ENCODE measurements around the gene DAZ4.
"Not testable (repeated sequence)": the region's sequence is repeated elsewhere in the genome, so short reads cannot be mapped to it uniquely, and the experiment has no call there.

DAZ4 gene, protein sequence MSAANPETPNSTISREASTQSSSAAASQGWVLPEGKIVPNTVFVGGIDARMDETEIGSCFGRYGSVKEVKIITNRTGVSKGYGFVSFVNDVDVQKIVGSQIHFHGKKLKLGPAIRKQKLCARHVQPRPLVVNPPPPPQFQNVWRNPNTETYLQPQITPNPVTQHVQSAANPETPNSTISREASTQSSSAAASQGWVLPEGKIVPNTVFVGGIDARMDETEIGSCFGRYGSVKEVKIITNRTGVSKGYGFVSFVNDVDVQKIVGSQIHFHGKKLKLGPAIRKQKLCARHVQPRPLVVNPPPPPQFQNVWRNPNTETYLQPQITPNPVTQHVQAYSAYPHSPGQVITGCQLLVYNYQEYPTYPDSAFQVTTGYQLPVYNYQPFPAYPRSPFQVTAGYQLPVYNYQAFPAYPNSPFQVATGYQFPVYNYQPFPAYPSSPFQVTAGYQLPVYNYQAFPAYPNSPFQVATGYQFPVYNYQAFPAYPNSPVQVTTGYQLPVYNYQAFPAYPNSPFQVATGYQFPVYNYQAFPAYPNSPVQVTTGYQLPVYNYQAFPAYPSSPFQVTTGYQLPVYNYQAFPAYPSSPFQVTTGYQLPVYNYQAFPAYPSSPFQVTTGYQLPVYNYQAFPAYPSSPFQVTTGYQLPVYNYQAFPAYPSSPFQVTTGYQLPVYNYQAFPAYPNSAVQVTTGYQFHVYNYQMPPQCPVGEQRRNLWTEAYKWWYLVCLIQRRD

DNA sequence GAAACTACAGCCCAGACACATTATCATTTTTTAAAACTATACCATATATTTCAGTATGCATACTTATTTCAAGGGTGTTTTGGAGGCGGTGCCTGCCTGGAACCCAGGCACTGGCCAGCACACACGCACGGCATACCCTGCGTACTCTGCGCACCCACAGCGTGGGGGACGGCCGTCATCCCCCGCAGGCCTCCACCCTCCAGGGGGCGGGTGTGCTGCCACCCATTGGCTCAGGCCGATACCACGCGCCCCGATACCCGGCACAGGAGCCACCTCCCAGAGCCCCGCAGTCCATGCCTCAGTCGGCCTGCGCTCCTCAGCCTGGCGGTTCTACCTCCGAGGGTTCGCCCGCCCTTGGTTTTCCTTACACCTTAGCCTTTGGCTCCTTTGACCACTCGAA is at the start of gene DAZ4:
Gene DAZ4, plus strand, starts transcription at position 301 of the 400 bp plus-strand sequence. CDS start 208 bp downstream, outside the sequence.
- not testable (repeated sequence) for DNase-seq (ENCODE audit: low spot score)

DNA sequence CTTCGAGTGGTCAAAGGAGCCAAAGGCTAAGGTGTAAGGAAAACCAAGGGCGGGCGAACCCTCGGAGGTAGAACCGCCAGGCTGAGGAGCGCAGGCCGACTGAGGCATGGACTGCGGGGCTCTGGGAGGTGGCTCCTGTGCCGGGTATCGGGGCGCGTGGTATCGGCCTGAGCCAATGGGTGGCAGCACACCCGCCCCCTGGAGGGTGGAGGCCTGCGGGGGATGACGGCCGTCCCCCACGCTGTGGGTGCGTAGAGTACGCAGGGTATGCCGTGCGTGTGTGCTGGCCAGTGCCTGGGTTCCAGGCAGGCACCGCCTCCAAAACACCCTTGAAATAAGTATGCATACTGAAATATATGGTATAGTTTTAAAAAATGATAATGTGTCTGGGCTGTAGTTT is 20.4 kb upstream of the DAZ4 start, which contains the start of gene DAZ3:
Gene DAZ3, minus strand, starts transcription at position 101 of the 400 bp plus-strand sequence. CDS start 208 bp downstream, outside the sequence.
- DNase-seq (ENCODE audit: low spot score), result not testable (repeated sequence)

DNA sequence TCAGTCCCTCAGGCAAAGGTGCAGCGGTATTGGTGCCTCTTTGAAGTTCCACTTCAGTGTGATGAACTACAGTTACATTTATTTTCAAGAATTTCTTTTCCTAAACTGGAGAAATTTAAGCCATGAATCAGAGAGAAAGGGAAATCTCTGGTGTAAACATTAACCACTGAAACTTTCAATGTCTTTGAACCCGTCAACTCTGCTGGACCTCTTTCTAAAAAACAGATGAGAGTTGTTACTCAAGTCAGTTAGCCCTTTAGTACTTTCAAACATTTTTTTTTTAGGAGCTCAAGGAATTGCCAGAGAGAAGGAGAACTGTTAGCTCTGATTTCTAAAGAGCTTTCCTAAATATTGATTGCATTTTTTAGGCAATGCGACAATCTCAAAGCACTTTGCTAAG is 11.9 kb upstream of the DAZ4 start:
- DNase-seq (ENCODE audit: low spot score), result not testable (repeated sequence)

DNA sequence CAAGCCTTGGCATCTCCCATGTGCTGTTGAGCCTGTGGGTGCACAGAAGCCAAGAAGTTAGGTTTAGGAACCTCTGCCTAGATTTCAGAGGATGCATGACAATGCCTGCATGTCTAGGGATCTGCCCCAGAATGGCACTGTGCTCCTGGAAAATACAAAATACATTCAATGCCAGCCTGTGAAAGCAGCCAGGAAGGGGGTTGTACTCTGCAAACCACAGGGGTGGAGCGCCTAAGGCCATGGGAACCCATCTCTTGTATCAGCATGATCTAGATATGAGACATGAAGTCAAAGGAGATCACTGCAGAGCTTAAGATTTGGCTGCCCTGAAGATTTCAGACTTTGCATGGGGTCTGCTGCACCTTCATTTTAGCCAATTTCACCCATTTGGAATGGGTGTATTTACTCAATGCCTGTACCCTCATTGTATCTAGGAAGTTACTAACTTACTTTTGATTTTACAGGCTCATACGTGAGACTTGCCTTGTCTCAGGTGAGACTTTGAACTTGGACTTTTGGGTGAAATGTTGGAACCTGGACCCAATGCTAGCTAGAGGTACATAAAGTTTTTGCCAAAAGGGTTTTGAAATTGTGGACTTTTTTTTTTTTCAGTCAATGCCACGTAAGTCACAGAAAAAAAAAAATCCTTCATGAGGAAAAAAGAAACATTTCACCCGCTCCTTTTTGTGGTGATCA is 9.4 kb upstream of the DAZ4 start:
- DNase-seq (ENCODE audit: low spot score), result not testable (repeated sequence)

DNA sequence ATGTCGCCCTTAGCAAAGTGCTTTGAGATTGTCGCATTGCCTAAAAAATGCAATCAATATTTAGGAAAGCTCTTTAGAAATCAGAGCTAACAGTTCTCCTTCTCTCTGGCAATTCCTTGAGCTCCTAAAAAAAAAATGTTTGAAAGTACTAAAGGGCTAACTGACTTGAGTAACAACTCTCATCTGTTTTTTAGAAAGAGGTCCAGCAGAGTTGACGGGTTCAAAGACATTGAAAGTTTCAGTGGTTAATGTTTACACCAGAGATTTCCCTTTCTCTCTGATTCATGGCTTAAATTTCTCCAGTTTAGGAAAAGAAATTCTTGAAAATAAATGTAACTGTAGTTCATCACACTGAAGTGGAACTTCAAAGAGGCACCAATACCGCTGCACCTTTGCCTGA is 8.7 kb upstream of the DAZ4 start:
- not testable (repeated sequence) for DNase-seq (ENCODE audit: low spot score)

Data from HuH-7 (cell line).